C4-2B (cell line): ENCODE measurements around the gene FMNL3.

Experiments
- CTCF ChIP-seq: fragments of 450-650 bp; conservative IDR thresholded peaks from 2 replicates; pipeline ENCODE4 v1.5.1; 2017; ENCODE audit warnings: mild to moderate bottlenecking
- ZFX ChIP-seq: fragments of 450-650 bp; IDR thresholded peaks from 2 replicates; pipeline ENCODE4 v1.6.1; 2017

DNA sequence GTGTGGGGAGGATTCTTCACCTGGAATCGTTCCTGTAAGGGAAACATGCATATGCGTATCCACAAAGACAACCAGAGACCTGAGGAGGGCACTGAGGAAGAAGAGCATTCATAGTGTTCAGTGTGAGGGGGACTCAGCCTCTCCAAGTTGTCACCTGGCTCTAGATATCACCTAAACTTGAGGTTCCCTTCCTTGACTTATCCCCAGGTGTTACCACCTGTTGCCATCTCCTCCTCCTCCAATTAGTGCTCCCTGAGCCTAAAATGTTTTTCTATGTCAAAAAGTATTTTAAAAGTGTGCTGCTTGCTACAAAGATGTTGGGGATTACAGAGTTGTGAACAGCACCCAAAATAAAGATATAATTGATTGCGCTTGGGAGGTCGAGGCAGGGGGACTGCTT lies 41.0 kb downstream of the FMNL3 start:
- TF ChIP-seq CTCF (no peak), ZFX (no peak)
